Endodermal cell (in vitro differentiated cells): Measurements from ENCODE around the gene HEG1. TPM values are rescaled to one million over a fixed set of nuclear protein-coding genes. Genes with fewer than 3 reads are reported as not detected.

Source experiments
- DNase-seq: peaks from one replicate; pipeline ENCODE4 v3.0.0-alpha.2; 2017
- H3K27ac ChIP-seq: 2 replicates; pipeline ENCODE4 v1.5.1; 2013; ENCODE audit warnings: mild to moderate bottlenecking, low read depth, low read length, moderate library complexity
- H3K27me3 ChIP-seq: 2 replicates; pipeline ENCODE4 v1.6.1; 2013; ENCODE audit warnings: mild to moderate bottlenecking, low read length, moderate library complexity; ENCODE audit not compliant: insufficient read depth, control insufficient read depth, poor library complexity, severe bottlenecking
- H3K36me3 ChIP-seq: 2 replicates; pipeline ENCODE4 v1.7.0; 2013; ENCODE audit warnings: mild to moderate bottlenecking, low read length, moderate library complexity; ENCODE audit not compliant: control insufficient read depth, insufficient read depth
- H3K4me1 ChIP-seq: one replicate; pipeline ENCODE4 v1.7.0; 2013; ENCODE audit warnings: low read length; ENCODE audit not compliant: control insufficient read depth, insufficient read depth
- H3K4me3 ChIP-seq: 2 replicates; pipeline ENCODE4 v1.5.1; 2013; ENCODE audit warnings: mild to moderate bottlenecking, low read length, moderate library complexity
- H3K9ac ChIP-seq: 2 replicates; pipeline ENCODE4 v1.6.1; 2013; ENCODE audit warnings: mild to moderate bottlenecking, low read length, moderate library complexity; ENCODE audit not compliant: poor library complexity, severe bottlenecking; ENCODE audit errors: extremely low read depth
- H3K9me3 ChIP-seq: 2 replicates; pipeline ENCODE4 v1.6.1; 2013; ENCODE audit warnings: mild to moderate bottlenecking, low read length, moderate library complexity; ENCODE audit not compliant: control insufficient read depth
- H3K27ac Mint-ChIP-seq: 2 replicates; pipeline ENCODE4 v1.8.0; 2020; ENCODE audit warnings: mixed read lengths
- H3K27me3 Mint-ChIP-seq: 2 replicates; pipeline ENCODE4 v1.8.0; 2021; ENCODE audit warnings: mild to moderate bottlenecking, mixed read lengths; ENCODE audit not compliant: insufficient read depth
- H3K36me3 Mint-ChIP-seq: 2 replicates; pipeline ENCODE4 v1.8.0; 2020; ENCODE audit warnings: low read depth, mixed read lengths
- H3K4me1 Mint-ChIP-seq: 2 replicates; pipeline ENCODE4 v1.8.0; 2020; ENCODE audit warnings: mixed read lengths
- H3K4me3 Mint-ChIP-seq: 2 replicates; pipeline ENCODE4 v1.8.0; 2020; ENCODE audit warnings: mild to moderate bottlenecking, moderate library complexity, mixed read lengths
- H3K9me3 Mint-ChIP-seq: 2 replicates; pipeline ENCODE4 v1.8.0; 2020; ENCODE audit warnings: mild to moderate bottlenecking, mixed read lengths
- WGBS, 2 experiments: methylation state at CpG; one replicate each; pipeline versions ENCODE4 v1.1.5 to v1.1.7; 2013; ENCODE audit warnings: missing lambda C conversion rate in 2 of 2, mixed read lengths in 1 of 2; ENCODE audit not compliant: insufficient coverage in 1 of 2, insufficient read length in 1 of 2; 5-methylcytosine and 5-hydroxymethylcytosine counted together
- total RNA-seq, 2 donors: library from RNA; stranded (reverse); fragmentation: NEBNext Ultra II Directional in 1 of 2; extraction: Animal tissue kit (Norgen Biotek cat#: 25700) in 1 of 2; gene quantifications; 2 replicates in 1 of 2; 3 replicates in 1 of 2; pipeline ENCODE4 v1.2.1, GENCODE V29; 2021
- TF ChIP-seq, protein P1 (sequence below): fragments of 200-600 bp; sonication (generic); conservative IDR thresholded peaks from 2 replicates; pipeline ENCODE4 v1.5.0; 2021; ENCODE audit warnings: antibody characterized with exemption, mild to moderate bottlenecking

The HEG1 gene
- total RNA-seq, 2 donors from 2014 or later, result 25.5 to 27.0 TPM

DNA sequence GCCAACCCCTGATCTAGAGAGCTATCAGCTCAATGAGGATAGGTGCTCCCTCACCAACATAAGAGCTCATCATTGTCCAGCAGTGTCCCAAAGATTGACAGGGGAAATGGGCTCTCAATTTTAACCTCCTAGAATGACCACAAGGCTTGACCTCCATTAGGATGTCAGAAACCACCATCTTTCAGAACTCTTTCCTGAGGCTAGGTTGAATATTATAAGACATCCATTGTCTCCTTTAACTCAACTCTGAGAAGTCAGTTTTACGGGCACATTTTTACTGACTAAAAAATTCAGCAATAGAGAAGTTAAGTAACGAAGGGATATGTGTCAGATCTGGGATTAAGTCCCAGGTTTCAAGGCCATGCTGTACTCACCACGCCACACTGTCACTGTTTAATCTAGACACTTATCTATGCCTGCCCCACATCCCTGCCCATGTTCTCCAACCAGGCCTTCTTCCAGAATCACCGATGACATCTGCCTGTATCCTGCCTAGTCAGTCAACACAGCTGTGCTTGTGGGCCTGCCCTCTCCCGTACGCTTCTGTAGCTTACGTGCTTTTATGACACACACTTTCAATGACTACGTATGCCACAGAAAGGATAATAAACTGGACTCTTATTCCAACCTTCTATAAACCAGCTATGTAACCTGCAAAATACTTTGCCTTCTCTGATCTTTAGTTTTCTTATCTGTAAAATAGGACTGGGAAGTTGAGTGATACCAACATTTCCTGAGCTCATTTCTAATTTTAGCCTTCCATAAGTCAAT, 104.1 kb downstream of the HEG1 start:
- Mint-ChIP-seq H3K4me1 (no peaks in the 10 kb centered on the region), H3K9me3 (no peaks in the 10 kb centered on the region), H3K36me3 (no peaks in the 10 kb centered on the region), H3K27ac (no peak overlapping the region), H3K4me3 (no peak overlapping the region), H3K27me3 (no peaks in the 10 kb centered on the region)
- 96 to 100% methylated on average over 6 to 8 of the region's 8 CpGs for WGBS, 2 experiments
- Histone ChIP-seq H3K9me3 (no peaks in the 10 kb centered on the region), H3K9ac (no peak overlapping the region), H3K27me3 (no peaks in the 10 kb centered on the region), H3K4me3 (no peak overlapping the region), H3K36me3 (no peaks in the 10 kb centered on the region), H3K4me1 (no peaks in the 10 kb centered on the region), H3K27ac (no peak overlapping the region)
- DNase-seq, result no peak
- TF ChIP-seq, protein P1, sequence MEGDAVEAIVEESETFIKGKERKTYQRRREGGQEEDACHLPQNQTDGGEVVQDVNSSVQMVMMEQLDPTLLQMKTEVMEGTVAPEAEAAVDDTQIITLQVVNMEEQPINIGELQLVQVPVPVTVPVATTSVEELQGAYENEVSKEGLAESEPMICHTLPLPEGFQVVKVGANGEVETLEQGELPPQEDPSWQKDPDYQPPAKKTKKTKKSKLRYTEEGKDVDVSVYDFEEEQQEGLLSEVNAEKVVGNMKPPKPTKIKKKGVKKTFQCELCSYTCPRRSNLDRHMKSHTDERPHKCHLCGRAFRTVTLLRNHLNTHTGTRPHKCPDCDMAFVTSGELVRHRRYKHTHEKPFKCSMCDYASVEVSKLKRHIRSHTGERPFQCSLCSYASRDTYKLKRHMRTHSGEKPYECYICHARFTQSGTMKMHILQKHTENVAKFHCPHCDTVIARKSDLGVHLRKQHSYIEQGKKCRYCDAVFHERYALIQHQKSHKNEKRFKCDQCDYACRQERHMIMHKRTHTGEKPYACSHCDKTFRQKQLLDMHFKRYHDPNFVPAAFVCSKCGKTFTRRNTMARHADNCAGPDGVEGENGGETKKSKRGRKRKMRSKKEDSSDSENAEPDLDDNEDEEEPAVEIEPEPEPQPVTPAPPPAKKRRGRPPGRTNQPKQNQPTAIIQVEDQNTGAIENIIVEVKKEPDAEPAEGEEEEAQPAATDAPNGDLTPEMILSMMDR, result no peak

DNA sequence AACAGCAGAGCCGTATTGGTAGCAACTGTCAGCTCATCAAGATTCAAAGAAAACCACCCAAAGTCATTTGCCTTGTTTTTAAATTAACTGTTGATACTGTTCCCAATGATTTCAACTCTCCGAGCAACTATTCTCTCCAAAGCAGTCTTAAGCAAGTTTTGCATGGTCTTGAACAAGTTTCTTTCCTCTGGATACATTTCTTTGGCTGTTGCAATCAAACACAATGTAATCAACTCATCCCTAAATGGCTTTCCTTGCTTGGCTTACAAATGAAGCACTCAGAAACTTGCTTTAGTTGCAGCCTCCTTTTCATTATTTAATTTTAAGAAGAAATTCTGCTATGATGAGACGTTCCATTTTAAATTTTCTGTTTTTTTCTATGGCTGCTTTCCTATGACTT, 105.8 kb downstream of the HEG1 start:
- H3K27me3 ChIP-seq, result no peaks in the 10 kb centered on the region
- no peak overlapping the region for H3K9ac ChIP-seq
- H3K4me3 ChIP-seq, result no peak overlapping the region
- no peak overlapping the region for H3K27ac ChIP-seq
- Mint-ChIP-seq H3K36me3 (no peaks in the 10 kb centered on the region), H3K4me3 (no peak overlapping the region), H3K4me1 (no peaks in the 10 kb centered on the region), H3K9me3 (no peaks in the 10 kb centered on the region), H3K27ac (no peak overlapping the region), H3K27me3 (no peaks in the 10 kb centered on the region)
- TF ChIP-seq, protein P1, result no peak
- DNase-seq, result no peak
- H3K36me3 ChIP-seq, result no peaks in the 10 kb centered on the region
- no peaks in the 10 kb centered on the region for H3K9me3 ChIP-seq
- 94 to 100% methylated on average over 2 of the region's 3 CpGs for WGBS, 2 experiments
- H3K4me1 ChIP-seq, result no peaks in the 10 kb centered on the region

DNA sequence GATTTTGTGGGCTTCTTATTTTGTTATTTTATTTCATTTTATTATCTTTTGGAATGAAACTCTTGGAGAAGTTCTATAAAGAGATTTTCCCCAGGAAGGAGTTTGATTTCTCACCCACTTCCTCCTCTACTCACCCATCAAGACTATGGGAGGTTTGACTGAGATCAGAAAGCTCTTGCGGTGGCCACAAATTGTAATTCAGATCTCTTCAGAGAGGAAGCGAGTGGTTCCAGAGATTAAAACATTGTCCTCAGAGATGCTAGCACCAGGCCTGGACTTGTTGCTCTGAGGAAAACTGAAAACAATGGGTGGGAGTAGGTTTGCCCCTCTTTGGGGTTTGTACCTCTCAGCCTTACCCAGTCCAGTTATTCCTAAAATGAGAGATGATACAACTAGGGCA, 113.2 kb downstream of the HEG1 start:
- WGBS, 2 experiments, result 94 to 98% methylated on average over 2 of the region's 2 CpGs
- Mint-ChIP-seq H3K36me3 (no peaks in the 10 kb centered on the region), H3K27ac (no peak overlapping the region), H3K27me3 (no peaks in the 10 kb centered on the region), H3K4me1 (peaks cover 7% of the 10 kb centered on the region), H3K4me3 (no peak overlapping the region), H3K9me3 (no peaks in the 10 kb centered on the region)
- no peak overlapping the region for H3K27ac ChIP-seq
- H3K27me3 ChIP-seq, result no peaks in the 10 kb centered on the region
- H3K4me1 ChIP-seq, result no peaks in the 10 kb centered on the region
- H3K9ac ChIP-seq, result no peak overlapping the region
- no peak overlapping the region for H3K4me3 ChIP-seq
- TF ChIP-seq, protein P1, result no peak
- no peaks in the 10 kb centered on the region for H3K9me3 ChIP-seq
- DNase-seq, result no peak
- H3K36me3 ChIP-seq, result no peaks in the 10 kb centered on the region
